ENCODE measurements around the gene CCSAP.
"Not testable (repeated sequence)": the region's sequence is repeated elsewhere in the genome, so short reads cannot be mapped to it uniquely, and the experiment has no call there.

Gene CCSAP

GRCh38 chr1:229327765-229328164 is 15.1 kb downstream of the CCSAP start:
- in situ Hi-C loops (cut with MboI; ENCODE audit: low sequenced_read_pairs) = not testable (repeated sequence)

- in situ Hi-C loops (cut with MboI; ENCODE audit: low sequenced_read_pairs) = no loop called here
These were observed 16.2 kb downstream of the CCSAP start for GRCh38 chr1:229326601-229327000.

GRCh38 chr1:229325853-229326487 is 16.9 kb downstream of the CCSAP start:
- in situ Hi-C loops (cut with MboI; ENCODE audit: low sequenced_read_pairs) = no loop called here

- in situ Hi-C loops (cut with MboI; ENCODE audit: low sequenced_read_pairs) = no loop called here
These were observed 17.4 kb downstream of the CCSAP start for GRCh38 chr1:229325401-229325800.

- in situ Hi-C loops (cut with MboI; ENCODE audit: low sequenced_read_pairs) = no loop called here
These were observed 18.8 kb downstream of the CCSAP start for GRCh38 chr1:229323885-229324553.

GRCh38 chr1:229323201-229323600 is 19.6 kb downstream of the CCSAP start:
- in situ Hi-C loops (cut with MboI; ENCODE audit: low sequenced_read_pairs) = no loop called here

GRCh38 chr1:229319487-229319886 is 23.4 kb downstream of the CCSAP start:
- in situ Hi-C loops (cut with MboI; ENCODE audit: low sequenced_read_pairs) = no loop called here

- in situ Hi-C loops (cut with MboI; ENCODE audit: low sequenced_read_pairs) = no loop called here
These were observed 24.8 kb downstream of the CCSAP start for GRCh38 chr1:229318056-229318455.

GRCh38 chr1:229316166-229316565 is 26.7 kb downstream of the CCSAP start:
- in situ Hi-C loops (cut with MboI; ENCODE audit: low sequenced_read_pairs) = no loop called here

GRCh38 chr1:229310833-229311232 is 32.0 kb downstream of the CCSAP start:
- in situ Hi-C loops (cut with MboI; ENCODE audit: low sequenced_read_pairs) = no loop called here

GRCh38 chr1:229309684-229310083 is 33.2 kb downstream of the CCSAP start:
- in situ Hi-C loops (cut with MboI; ENCODE audit: low sequenced_read_pairs) = no loop called here

GRCh38 chr1:229309074-229309473 is 33.8 kb downstream of the CCSAP start:
- in situ Hi-C loops (cut with MboI; ENCODE audit: low sequenced_read_pairs) = no loop called here

- in situ Hi-C loops (cut with MboI; ENCODE audit: low sequenced_read_pairs) = no loop called here
These were observed 37.5 kb downstream of the CCSAP start for GRCh38 chr1:229305392-229305791.

GRCh38 chr1:229303855-229304254 is 39.0 kb downstream of the CCSAP start:
- in situ Hi-C loops (cut with MboI; ENCODE audit: low sequenced_read_pairs) = no loop called here

GRCh38 chr1:229302740-229303139 is 40.1 kb downstream of the CCSAP start:
- in situ Hi-C loops (cut with MboI; ENCODE audit: low sequenced_read_pairs) = no loop called here

- in situ Hi-C loops (cut with MboI; ENCODE audit: low sequenced_read_pairs) = no loop called here
These were observed 42.6 kb downstream of the CCSAP start for GRCh38 chr1:229300099-229300757.

GRCh38 chr1:229298887-229299503 is 43.9 kb downstream of the CCSAP start:
- in situ Hi-C loops (cut with MboI; ENCODE audit: low sequenced_read_pairs) = no loop called here

- in situ Hi-C loops (cut with MboI; ENCODE audit: low sequenced_read_pairs) = no loop called here
These were observed 44.4 kb downstream of the CCSAP start for GRCh38 chr1:229298420-229298819.

GRCh38 chr1:229297746-229298145 is 45.1 kb downstream of the CCSAP start:
- in situ Hi-C loops (cut with MboI; ENCODE audit: low sequenced_read_pairs) = no loop called here

GRCh38 chr1:229296541-229296941 is 46.3 kb downstream of the CCSAP start:
- in situ Hi-C loops (cut with MboI; ENCODE audit: low sequenced_read_pairs) = no loop called here

- in situ Hi-C loops (cut with MboI; ENCODE audit: low sequenced_read_pairs) = no loop called here
These were observed 47.1 kb downstream of the CCSAP start for GRCh38 chr1:229295745-229296144.

All from hTERT RPE-1 (cell line).